Neural progenitor cell (in vitro differentiated cells): ENCODE results near the gene IL11RA.

ENCODE experiments used
- CTCF ChIP-seq: fragments of 200-600 bp; sonication (generic); IDR thresholded peaks from 2 replicates; pipeline ENCODE4 v1.5.1; 2017; ENCODE audit warnings: antibody characterized with exemption, mild to moderate bottlenecking
- EZH2 ChIP-seq: fragments of 200-600 bp; sonication (generic); IDR thresholded peaks from 2 replicates; pipeline ENCODE4 v1.6.1; 2017; ENCODE audit warnings: antibody characterized with exemption, mild to moderate bottlenecking, moderate library complexity
- EZH2phosphoT487 ChIP-seq: fragments of 200-600 bp; sonication (generic); IDR thresholded peaks from 2 replicates; pipeline ENCODE4 v1.6.1; 2017; ENCODE audit warnings: antibody characterized with exemption

GRCh38 chr9:34648673-34649072 is 3.3 kb upstream of the IL11RA start:
- TF ChIP-seq CTCF (no peak), EZH2 (no peak), EZH2phosphoT487 (no peak)
